NK-92 treated with Interleukin-12 subunit alpha and Interleukin-12 subunit beta, amount 100 ng/mL, for 24 hours (cell line): ENCODE measurements around the gene RUFY1.
A peak's percentile ranks its signal among the peaks of the same experiment; 100 is the strongest.
"Not testable (repeated sequence)": the region's sequence is repeated elsewhere in the genome, so short reads cannot be mapped to it uniquely, and the experiment has no call there.

Experiments used
- DNase-seq: peaks from one replicate; lab custom pipeline; 2025; lab: John Stamatoyannopoulos, UW

Gene RUFY1

GRCh38 chr5:179550511-179551342 lies at the start of gene RUFY1:
Gene RUFY1 (plus strand): TSS chr5:179550554. CDS start chr5:179550570, 16 bp downstream.
- DNase-seq: peak; percentile 79

GRCh38 chr5:179501997-179502396 lies 48.4 kb upstream of the RUFY1 start:
- not testable (repeated sequence) for DNase-seq

- not testable (repeated sequence) for DNase-seq
Observed at GRCh38 chr5:179502420-179502819, 47.9 kb upstream of the RUFY1 start.

GRCh38 chr5:179504191-179504590 lies 46.2 kb upstream of the RUFY1 start:
- no peak for DNase-seq

GRCh38 chr5:179504600-179505396 lies 45.6 kb upstream of the RUFY1 start:
- DNase-seq: no peak

- no peak for DNase-seq
Observed at GRCh38 chr5:179505636-179506261, 44.6 kb upstream of the RUFY1 start.

GRCh38 chr5:179509239-179509638 lies 41.1 kb upstream of the RUFY1 start:
- DNase-seq: no peak

- no peak for DNase-seq
Observed at GRCh38 chr5:179509845-179510244, 40.5 kb upstream of the RUFY1 start.

GRCh38 chr5:179512452-179513000 lies 37.8 kb upstream of the RUFY1 start:
- no peak for DNase-seq

- not testable (repeated sequence) for DNase-seq
Observed at GRCh38 chr5:179515501-179515900, 34.9 kb upstream of the RUFY1 start.

GRCh38 chr5:179516221-179516620 lies 34.1 kb upstream of the RUFY1 start:
- DNase-seq: no peak

GRCh38 chr5:179517746-179518145 lies 32.6 kb upstream of the RUFY1 start:
- DNase-seq: not testable (repeated sequence)

GRCh38 chr5:179518369-179518768 lies 32.0 kb upstream of the RUFY1 start:
- DNase-seq: not testable (repeated sequence)

- not testable (repeated sequence) for DNase-seq
Observed at GRCh38 chr5:179519416-179520070, 30.8 kb upstream of the RUFY1 start.

- not testable (repeated sequence) for DNase-seq
Observed at GRCh38 chr5:179522107-179522506, 28.2 kb upstream of the RUFY1 start.

- no peak for DNase-seq
Observed at GRCh38 chr5:179526978-179527377, 23.4 kb upstream of the RUFY1 start.

- DNase-seq: no peak
Observed at GRCh38 chr5:179530069-179530998, 20.0 kb upstream of the RUFY1 start.

GRCh38 chr5:179533024-179533423 lies 17.3 kb upstream of the RUFY1 start:
- no peak for DNase-seq

GRCh38 chr5:179533907-179534306 lies 16.4 kb upstream of the RUFY1 start:
- no peak for DNase-seq

GRCh38 chr5:179534431-179534830 lies 15.9 kb upstream of the RUFY1 start:
- no peak for DNase-seq

- no peak for DNase-seq
Observed at GRCh38 chr5:179536676-179537075, 13.7 kb upstream of the RUFY1 start.
